Right renal cortex interstitium (tissue), 3 donors: ENCODE measurements around the gene ZFYVE16. TPM values are rescaled to one million over a fixed set of nuclear protein-coding genes. Genes with fewer than 3 reads are reported as not detected.
A peak's percentile ranks its signal among the peaks of the same experiment; 100 is the strongest.
"Not testable (repeated sequence)": the region's sequence is repeated elsewhere in the genome, so short reads cannot be mapped to it uniquely, and the experiment has no call there.

ENCODE experiments used
- DNase-seq, 3 donors: peaks; one replicate each; pipeline ENCODE4 v3.0.0-alpha.2; 2013; ENCODE audit warnings: low read depth in 3 of 3, low spot score in 2 of 3
- polyA plus RNA-seq, 3 donors: library from polyadenylated mRNA; unstranded; fragments of 120-200 nt; gene quantifications; one replicate each; pipeline ENCODE4 v1.2.1, GENCODE V29; 2013; ENCODE audit not compliant: insufficient read length in 3 of 3

The ZFYVE16 gene
- polyA plus RNA-seq, 3 donors: 60.6 to 73.3 (median 68.7) TPM

DNA sequence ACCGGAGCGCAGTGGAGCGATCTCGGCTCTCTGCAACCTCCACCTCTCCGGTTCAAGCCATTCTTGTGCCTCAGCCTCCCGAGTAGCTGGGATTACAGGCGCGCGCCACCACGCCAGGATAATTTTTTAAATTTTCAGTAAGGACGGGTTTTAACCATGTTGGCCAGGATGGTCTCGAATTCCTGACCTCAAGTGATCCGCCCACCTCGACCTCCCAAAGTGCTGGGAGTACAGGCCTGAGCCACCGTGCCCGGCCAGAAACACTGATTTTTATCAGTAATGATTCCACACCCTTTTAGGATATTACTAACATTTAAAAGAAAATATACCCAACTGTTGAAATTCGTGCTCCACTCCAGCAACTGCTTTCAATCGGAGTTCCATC is 79.6 kb downstream of the ZFYVE16 start:
- DNase-seq: peak in 1 of 3 donors; percentile 18

- peak; percentile 83 to 87 (median 84) for DNase-seq
Measured at GRCh38 chr5:80487829-80488721, 80.2 kb downstream of the ZFYVE16 start, which contains the start of gene FAM151B. TSS of gene FAM151B (plus strand) at chr5:80488100. CDS start at chr5:80488124, 24 bp downstream.

- no peak for DNase-seq
Measured at GRCh38 chr5:80491296-80491695, 83.4 kb downstream of the ZFYVE16 start.

DNA sequence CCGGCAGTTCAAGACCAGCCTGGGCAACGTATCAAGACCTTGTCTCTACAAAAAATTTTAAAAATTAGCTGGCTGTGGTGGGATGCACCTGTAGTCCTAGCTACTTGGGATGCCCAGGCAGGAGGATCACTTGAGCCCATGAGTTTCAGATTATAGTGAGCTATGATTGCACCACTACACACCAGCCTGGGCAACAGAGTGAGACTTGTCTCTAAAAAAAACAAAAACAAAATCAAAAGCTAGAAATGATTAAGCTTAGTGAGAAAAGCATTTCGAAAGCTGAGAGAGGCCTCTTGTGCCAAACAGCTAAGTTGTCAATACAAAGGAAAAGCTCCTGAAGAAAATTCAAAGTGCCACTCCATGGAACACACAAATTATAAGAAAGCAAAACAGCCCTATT is 84.9 kb downstream of the ZFYVE16 start:
- no peak for DNase-seq

GRCh38 chr5:80493443-80493842 is 85.6 kb downstream of the ZFYVE16 start:
- not testable (repeated sequence) for DNase-seq

DNA sequence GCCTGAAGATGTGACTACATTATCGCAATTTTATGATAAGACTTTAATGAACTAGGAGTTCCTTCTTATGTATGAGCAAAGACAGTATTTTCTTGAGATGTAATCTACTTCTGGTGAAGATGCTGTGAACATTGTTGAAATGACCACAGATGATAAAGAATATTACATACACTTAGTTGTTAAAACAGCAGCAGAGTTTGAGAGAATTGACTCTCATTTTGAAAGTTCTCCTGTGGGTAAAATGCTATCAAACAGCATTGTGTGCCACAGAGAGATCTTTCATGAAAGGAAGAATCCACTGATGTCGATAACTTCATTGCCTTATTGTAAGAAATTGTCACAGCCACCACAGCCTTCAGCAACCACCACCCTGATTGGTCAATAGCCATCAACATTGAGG is 88.0 kb downstream of the ZFYVE16 start:
- DNase-seq: no peak

DNA sequence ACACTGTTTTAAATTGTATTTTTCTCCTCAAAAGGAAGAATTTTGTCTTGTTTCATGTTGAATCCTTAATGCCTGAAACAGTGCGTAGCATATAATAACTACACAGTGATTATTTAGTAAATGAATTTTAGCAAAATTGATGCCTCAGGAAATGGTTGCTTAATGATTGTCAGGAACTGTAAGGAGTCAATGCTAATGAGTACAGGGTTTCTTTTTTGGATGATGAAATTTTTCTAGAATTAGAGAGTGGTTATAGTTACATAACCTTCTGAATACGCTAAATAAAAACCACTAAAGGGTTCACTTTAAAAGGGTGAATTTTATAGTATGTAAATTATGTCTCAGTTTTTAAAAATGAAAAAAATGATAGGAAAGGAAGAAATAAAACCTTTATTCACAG is 94.9 kb downstream of the ZFYVE16 start:
- DNase-seq: no peak

GRCh38 chr5:80503641-80504040 is 95.8 kb downstream of the ZFYVE16 start:
- DNase-seq: no peak

GRCh38 chr5:80504833-80505232 is 97.0 kb downstream of the ZFYVE16 start:
- DNase-seq: no peak

- DNase-seq: no peak
Measured at GRCh38 chr5:80507663-80508062, 99.8 kb downstream of the ZFYVE16 start.

GRCh38 chr5:80508844-80509243 is 101.0 kb downstream of the ZFYVE16 start:
- no peak for DNase-seq

GRCh38 chr5:80509362-80509761 is 101.5 kb downstream of the ZFYVE16 start:
- DNase-seq: no peak

- no peak for DNase-seq
Measured at GRCh38 chr5:80516826-80517225, 109.0 kb downstream of the ZFYVE16 start.

Other genes starting within 250 kb of the ZFYVE16 start
- 10 to 100 TPM; 52.5 to 56.7 (median 55.6) TPM for gene SERINC5, start 152.0 kb upstream of the ZFYVE16 start, polyA plus RNA-seq
- gene SPZ1, start 88.1 kb upstream of the ZFYVE16 start, polyA plus RNA-seq: not detected
- gene FAM151B, start 80.0 kb downstream of the ZFYVE16 start, polyA plus RNA-seq: 1 to 10 TPM; 2.3 to 2.5 (median 2.5) TPM
- gene ANKRD34B, start 162.2 kb downstream of the ZFYVE16 start, polyA plus RNA-seq: under 1 TPM; 0.18 to 0.26 (median 0.21) TPM
- 10 to 100 TPM; 20.6 to 26.3 (median 21.4) TPM for gene MSH3, start 246.6 kb downstream of the ZFYVE16 start, polyA plus RNA-seq
- gene DHFR, start 246.9 kb downstream of the ZFYVE16 start, polyA plus RNA-seq: 10 to 100 TPM; 71.7 to 84.5 (median 73.6) TPM